ENCODE results near the gene FYB2.

The FYB2 gene

DNA sequence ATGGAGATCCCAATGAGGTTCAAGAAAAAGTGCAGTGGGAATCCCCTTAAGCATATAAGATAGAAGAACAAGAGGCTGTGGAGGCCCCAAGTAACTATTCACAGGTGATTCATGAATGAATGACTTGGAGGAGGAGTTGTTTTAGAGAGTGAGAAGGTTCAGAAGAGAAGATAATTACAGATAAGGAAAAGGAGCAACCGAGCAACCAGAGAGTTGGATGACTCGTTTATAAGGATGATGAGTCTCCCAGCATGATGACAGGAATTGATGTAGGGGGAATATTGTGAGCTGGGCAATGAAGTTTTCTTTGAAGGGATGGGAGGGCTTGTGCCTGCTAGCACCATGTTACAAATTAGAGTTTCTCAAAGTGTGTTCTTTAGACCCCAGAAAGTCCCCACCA, 45.2 kb upstream of the FYB2 start:
- Histone ChIP-seq H3K27me3 (ENCODE audit: insufficient read depth, low read depth) (no peaks in the 10 kb centered on the region), H3K79me2 (ENCODE audit: insufficient read depth, low read depth) (no peaks in the 10 kb centered on the region), H3K27ac (no peak overlapping the region), H3K9ac (no peak overlapping the region), H3K4me1 (ENCODE audit: low read depth, poor library complexity, severe bottlenecking) (no peaks in the 10 kb centered on the region), H3K36me3 (ENCODE audit: insufficient read depth) (no peaks in the 10 kb centered on the region), H2AFZ (ENCODE audit: low read depth) (no peak overlapping the region), H4K20me1 (ENCODE audit: insufficient read depth) (no peaks in the 10 kb centered on the region), H3K4me3 (IDR thresholded peaks at IDR 0.05; ENCODE audit: insufficient read depth, low read depth, low read length) (no peak overlapping the region), H3K4me2 (no peak overlapping the region)
- TF ChIP-seq, protein P1, sequence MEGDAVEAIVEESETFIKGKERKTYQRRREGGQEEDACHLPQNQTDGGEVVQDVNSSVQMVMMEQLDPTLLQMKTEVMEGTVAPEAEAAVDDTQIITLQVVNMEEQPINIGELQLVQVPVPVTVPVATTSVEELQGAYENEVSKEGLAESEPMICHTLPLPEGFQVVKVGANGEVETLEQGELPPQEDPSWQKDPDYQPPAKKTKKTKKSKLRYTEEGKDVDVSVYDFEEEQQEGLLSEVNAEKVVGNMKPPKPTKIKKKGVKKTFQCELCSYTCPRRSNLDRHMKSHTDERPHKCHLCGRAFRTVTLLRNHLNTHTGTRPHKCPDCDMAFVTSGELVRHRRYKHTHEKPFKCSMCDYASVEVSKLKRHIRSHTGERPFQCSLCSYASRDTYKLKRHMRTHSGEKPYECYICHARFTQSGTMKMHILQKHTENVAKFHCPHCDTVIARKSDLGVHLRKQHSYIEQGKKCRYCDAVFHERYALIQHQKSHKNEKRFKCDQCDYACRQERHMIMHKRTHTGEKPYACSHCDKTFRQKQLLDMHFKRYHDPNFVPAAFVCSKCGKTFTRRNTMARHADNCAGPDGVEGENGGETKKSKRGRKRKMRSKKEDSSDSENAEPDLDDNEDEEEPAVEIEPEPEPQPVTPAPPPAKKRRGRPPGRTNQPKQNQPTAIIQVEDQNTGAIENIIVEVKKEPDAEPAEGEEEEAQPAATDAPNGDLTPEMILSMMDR (conservative IDR thresholded peaks at IDR 0.05; ENCODE audit: low read depth, low read length): no peak

DNA sequence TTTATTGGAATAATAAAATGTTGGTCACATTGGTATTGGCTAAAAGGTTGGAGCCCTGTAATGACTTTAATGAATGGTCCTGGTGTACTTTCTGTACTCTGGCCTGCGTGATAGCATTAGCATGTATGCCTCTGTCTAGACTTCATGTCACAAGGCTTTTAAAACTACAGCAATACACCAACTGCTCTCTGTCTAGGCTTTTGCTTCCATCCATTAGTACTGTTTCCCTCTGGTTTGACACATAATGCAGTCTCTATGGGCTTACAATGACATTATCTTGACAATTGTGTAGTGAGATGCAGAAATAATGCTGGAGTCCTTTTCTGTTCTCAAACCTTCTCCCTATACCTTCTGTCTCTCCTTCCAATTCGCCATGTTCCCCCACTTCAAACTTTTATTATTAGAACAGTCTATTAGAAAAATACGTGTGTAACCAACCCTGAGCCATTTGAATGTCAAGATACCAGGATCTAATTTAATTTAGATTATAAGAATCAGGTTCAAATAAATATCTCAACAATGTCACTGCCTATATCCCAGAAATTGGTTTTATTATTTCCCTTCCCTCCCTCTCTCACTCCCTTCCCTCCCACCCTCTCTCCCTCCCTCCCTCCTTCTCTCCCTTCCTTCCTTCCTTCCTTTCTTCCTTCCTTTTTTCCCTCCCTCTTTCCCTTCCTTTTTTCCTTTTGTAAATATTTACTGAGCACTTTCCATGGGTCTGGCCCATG, 44.2 kb upstream of the FYB2 start:
- H3K36me3 ChIP-seq (ENCODE audit: insufficient read depth): no peaks in the 10 kb centered on the region
- no peak overlapping the region for H3K9ac ChIP-seq
- no peak overlapping the region for H3K27ac ChIP-seq
- no peak overlapping the region for H2AFZ ChIP-seq (ENCODE audit: low read depth)
- H3K79me2 ChIP-seq (ENCODE audit: insufficient read depth, low read depth): no peaks in the 10 kb centered on the region
- TF ChIP-seq, protein P1 (conservative IDR thresholded peaks at IDR 0.05; ENCODE audit: low read depth, low read length): no peak
- no peaks in the 10 kb centered on the region for H4K20me1 ChIP-seq (ENCODE audit: insufficient read depth)
- H3K27me3 ChIP-seq (ENCODE audit: insufficient read depth, low read depth): no peaks in the 10 kb centered on the region
- H3K4me1 ChIP-seq (ENCODE audit: low read depth, poor library complexity, severe bottlenecking): no peaks in the 10 kb centered on the region
- no peak overlapping the region for H3K4me2 ChIP-seq
- H3K4me3 ChIP-seq (IDR thresholded peaks at IDR 0.05; ENCODE audit: insufficient read depth, low read depth, low read length): no peak overlapping the region

DNA sequence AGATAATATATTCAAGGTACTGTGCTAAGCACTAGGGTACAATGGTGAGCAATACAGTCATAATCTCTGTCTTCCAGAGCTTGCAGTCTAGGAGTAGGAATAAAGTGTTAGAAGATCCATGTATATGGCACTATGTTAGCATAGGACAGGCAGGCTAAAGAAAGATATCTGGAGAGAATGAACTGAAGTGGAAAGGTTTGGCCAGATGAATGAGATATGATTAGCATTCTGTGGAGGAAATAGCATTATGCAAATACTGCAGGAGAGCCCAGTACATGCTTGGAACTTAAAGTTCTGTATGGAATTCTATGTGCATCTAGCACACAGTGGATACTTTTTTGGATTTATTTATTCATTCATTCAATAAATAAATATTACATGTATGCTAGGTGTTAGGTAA, 40.1 kb upstream of the FYB2 start:
- H3K27me3 ChIP-seq (ENCODE audit: insufficient read depth, low read depth): no peaks in the 10 kb centered on the region
- H3K4me3 ChIP-seq (IDR thresholded peaks at IDR 0.05; ENCODE audit: insufficient read depth, low read depth, low read length): no peak overlapping the region
- no peak overlapping the region for H3K4me2 ChIP-seq
- H2AFZ ChIP-seq (ENCODE audit: low read depth): no peak overlapping the region
- no peaks in the 10 kb centered on the region for H4K20me1 ChIP-seq (ENCODE audit: insufficient read depth)
- H3K9ac ChIP-seq: no peak overlapping the region
- H3K4me1 ChIP-seq (ENCODE audit: low read depth, poor library complexity, severe bottlenecking): no peaks in the 10 kb centered on the region
- TF ChIP-seq, protein P1 (conservative IDR thresholded peaks at IDR 0.05; ENCODE audit: low read depth, low read length): no peak
- H3K36me3 ChIP-seq (ENCODE audit: insufficient read depth): no peaks in the 10 kb centered on the region
- no peak overlapping the region for H3K27ac ChIP-seq
- H3K79me2 ChIP-seq (ENCODE audit: insufficient read depth, low read depth): no peaks in the 10 kb centered on the region

DNA sequence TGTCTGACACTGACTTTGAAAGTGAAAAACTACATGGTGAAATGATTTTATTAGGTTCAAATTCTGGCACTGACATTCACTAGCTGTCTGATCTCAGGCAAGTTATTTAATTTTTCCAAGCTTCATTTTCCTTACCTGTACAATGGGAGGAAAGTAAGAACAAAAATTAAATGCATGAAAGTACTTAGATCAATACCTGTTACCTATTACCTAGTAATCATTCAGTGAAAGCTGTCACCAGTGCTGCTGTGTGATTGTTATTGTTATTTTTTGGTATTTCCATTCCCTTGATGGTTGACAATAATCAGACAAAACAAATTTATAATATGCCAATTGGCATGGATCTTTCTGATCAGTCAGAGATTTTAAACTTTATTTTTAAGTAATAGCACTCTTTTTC, 37.0 kb upstream of the FYB2 start:
- Histone ChIP-seq H3K27ac (no peak overlapping the region), H3K4me2 (no peak overlapping the region), H3K9ac (no peak overlapping the region), H3K36me3 (ENCODE audit: insufficient read depth) (no peaks in the 10 kb centered on the region), H2AFZ (ENCODE audit: low read depth) (no peak overlapping the region), H3K27me3 (ENCODE audit: insufficient read depth, low read depth) (no peaks in the 10 kb centered on the region), H3K4me1 (ENCODE audit: low read depth, poor library complexity, severe bottlenecking) (no peaks in the 10 kb centered on the region), H3K4me3 (IDR thresholded peaks at IDR 0.05; ENCODE audit: insufficient read depth, low read depth, low read length) (no peak overlapping the region), H4K20me1 (ENCODE audit: insufficient read depth) (no peaks in the 10 kb centered on the region), H3K79me2 (ENCODE audit: insufficient read depth, low read depth) (no peaks in the 10 kb centered on the region)
- TF ChIP-seq, protein P1 (conservative IDR thresholded peaks at IDR 0.05; ENCODE audit: low read depth, low read length): no peak

Measured in KMS-11 (cell line).